Neural cell (in vitro differentiated cells): ENCODE measurements around the gene FBXO2. TPM values are rescaled to one million over a fixed set of nuclear protein-coding genes. Genes with fewer than 3 reads are reported as not detected.

Source experiments
- H2AFZ ChIP-seq: fragments of 200-600, 300-800 bp; sonication (generic), shearing (Covaris generic); 2 replicates; pipeline ENCODE4 v1.6.0; 2014; ENCODE audit warnings: low read depth, mild to moderate bottlenecking, antibody characterized with exemption, low read length, moderate library complexity
- H3F3A ChIP-seq: fragments of 200-600 bp; shearing (Covaris generic); 2 replicates; pipeline ENCODE4 v1.6.1; 2016; ENCODE audit warnings: mild to moderate bottlenecking, moderate library complexity, mixed read lengths, antibody characterized with exemption, low read length; ENCODE audit not compliant: insufficient read depth, poor library complexity, severe bottlenecking
- H3K27ac ChIP-seq: fragments of 200-600, 300-800 bp; sonication (generic), shearing (Covaris generic); 2 replicates; pipeline ENCODE4 v1.5.1; 2014; ENCODE audit warnings: mild to moderate bottlenecking, low read length, moderate library complexity
- H3K27me3 ChIP-seq: fragments of 300-800, 200-600 bp; sonication (generic), shearing (Covaris generic); 2 replicates; pipeline ENCODE4 v1.6.0; 2014; ENCODE audit warnings: mild to moderate bottlenecking, low read depth, low read length, moderate library complexity; ENCODE audit not compliant: insufficient read depth
- H3K36me3 ChIP-seq: fragments of 300-800, 200-600 bp; sonication (generic), shearing (Covaris generic); 2 replicates; pipeline ENCODE4 v1.5.1; 2014; ENCODE audit warnings: mild to moderate bottlenecking, antibody characterized with exemption, low read length, moderate library complexity; ENCODE audit not compliant: insufficient read depth
- H3K4me2 ChIP-seq: fragments of 300-800, 200-600 bp; sonication (generic), shearing (Covaris generic); 2 replicates; pipeline ENCODE4 v1.6.0; 2014; ENCODE audit warnings: mild to moderate bottlenecking, low read length
- H3K4me3 ChIP-seq: fragments of 300-800, 200-600 bp; sonication (generic), shearing (Covaris generic); 2 replicates; pipeline ENCODE4 v1.5.1; 2014; ENCODE audit warnings: mild to moderate bottlenecking, low read length, moderate library complexity
- H3K79me2 ChIP-seq: fragments of 200-600 bp; shearing (Covaris generic); replicated peaks from 2 replicates; pipeline ENCODE4 v1.6.0; 2014; ENCODE audit warnings: mild to moderate bottlenecking, low read length, moderate library complexity; ENCODE audit not compliant: insufficient read depth
- H3K9ac ChIP-seq: fragments of 300-800, 200-600 bp; sonication (generic), shearing (Covaris generic); 2 replicates; pipeline ENCODE4 v1.6.1; 2016; ENCODE audit warnings: mild to moderate bottlenecking, low read length, mixed read lengths
- H3K9me2 ChIP-seq: fragments of 200-600 bp; shearing (Covaris generic); 2 replicates; pipeline ENCODE4 v1.6.1; 2016; ENCODE audit warnings: mild to moderate bottlenecking, low read length, mixed read lengths; ENCODE audit not compliant: insufficient read depth
- H3K9me3 ChIP-seq: fragments of 200-600, 300-800 bp; sonication (generic), shearing (Covaris generic); 2 replicates; pipeline ENCODE4 v1.6.1; 2016; ENCODE audit warnings: mild to moderate bottlenecking, mixed run types, low read length, moderate library complexity, mixed read lengths
- H4K20me1 ChIP-seq: fragments of 200-600 bp; shearing (Covaris generic); 2 replicates; pipeline ENCODE4 v1.6.1; 2016; ENCODE audit warnings: mild to moderate bottlenecking, mixed run types; ENCODE audit not compliant: insufficient read depth
- EP300 ChIP-seq: fragments of 450-650 bp; conservative IDR thresholded peaks from 2 replicates; pipeline ENCODE4 v1.6.1; 2014; ENCODE audit warnings: antibody characterized with exemption, mild to moderate bottlenecking, moderate library complexity; ENCODE audit not compliant: poor library complexity, severe bottlenecking
- EZH2 ChIP-seq: fragments of 200-600, 300-800 bp; shearing (Covaris generic), sonication (generic); IDR thresholded peaks from 2 replicates; pipeline ENCODE4 v1.6.1; 2014; ENCODE audit warnings: antibody characterized with exemption, low read length, borderline replicate concordance, mild to moderate bottlenecking; ENCODE audit not compliant: insufficient read depth, poor library complexity, severe bottlenecking
- MXI1 ChIP-seq: fragments of 450-650 bp; conservative IDR thresholded peaks from 2 replicates; pipeline ENCODE4 v1.6.1; 2014; ENCODE audit warnings: antibody characterized with exemption, mild to moderate bottlenecking; ENCODE audit not compliant: poor library complexity, severe bottlenecking
- POLR2AphosphoS5 ChIP-seq: IDR thresholded peaks from 2 replicates; pipeline ENCODE4 v1.6.1; 2012
- RAD21 ChIP-seq: fragments of 450-650 bp; conservative IDR thresholded peaks from 2 replicates; pipeline ENCODE4 v1.6.1; 2014; ENCODE audit warnings: antibody characterized with exemption, mild to moderate bottlenecking, moderate library complexity
- SMC3 ChIP-seq: fragments of 450-650 bp; conservative IDR thresholded peaks from 2 replicates; pipeline ENCODE4 v1.6.1; 2014; ENCODE audit warnings: antibody characterized with exemption, mild to moderate bottlenecking, moderate library complexity; ENCODE audit not compliant: poor library complexity
- TAF1 ChIP-seq: IDR thresholded peaks from 2 replicates; pipeline ENCODE4 v1.6.1; 2012; ENCODE audit warnings: low read depth
- polyA plus RNA-seq: library from polyadenylated mRNA; depleted of rRNA; stranded (reverse); fragments of >200 nt; gene quantifications from 2 replicates; pipeline ENCODE4 v1.2.3, GENCODE V29; 2014
- TF ChIP-seq, protein P1 (sequence below): fragments of 450-650 bp; IDR thresholded peaks from 2 replicates; pipeline ENCODE4 v1.5.1; 2014; ENCODE audit warnings: antibody characterized with exemption, mild to moderate bottlenecking, moderate library complexity; ENCODE audit not compliant: poor library complexity, severe bottlenecking
- TF ChIP-seq, protein P2 (sequence below): IDR thresholded peaks from 2 replicates; pipeline ENCODE4 v1.6.1; 2012; ENCODE audit warnings: borderline replicate concordance

FBXO2 gene
- polyA plus RNA-seq, 1 donor from 2014 or later = 16.6 TPM

- Histone ChIP-seq H3K9me2 (no peaks in the 10 kb centered on the region), H3K4me3 (no peak overlapping the region), H3F3A (no peaks in the 10 kb centered on the region), H3K27ac (no peak overlapping the region), H3K9me3 (no peaks in the 10 kb centered on the region), H4K20me1 (no peaks in the 10 kb centered on the region), H3K36me3 (no peaks in the 10 kb centered on the region), H2AFZ (no peak overlapping the region), H3K9ac (no peak overlapping the region), H3K27me3 (no peaks in the 10 kb centered on the region), H3K4me2 (no peak overlapping the region), H3K79me2 (no peaks in the 10 kb centered on the region)
- TF ChIP-seq, protein P1, sequence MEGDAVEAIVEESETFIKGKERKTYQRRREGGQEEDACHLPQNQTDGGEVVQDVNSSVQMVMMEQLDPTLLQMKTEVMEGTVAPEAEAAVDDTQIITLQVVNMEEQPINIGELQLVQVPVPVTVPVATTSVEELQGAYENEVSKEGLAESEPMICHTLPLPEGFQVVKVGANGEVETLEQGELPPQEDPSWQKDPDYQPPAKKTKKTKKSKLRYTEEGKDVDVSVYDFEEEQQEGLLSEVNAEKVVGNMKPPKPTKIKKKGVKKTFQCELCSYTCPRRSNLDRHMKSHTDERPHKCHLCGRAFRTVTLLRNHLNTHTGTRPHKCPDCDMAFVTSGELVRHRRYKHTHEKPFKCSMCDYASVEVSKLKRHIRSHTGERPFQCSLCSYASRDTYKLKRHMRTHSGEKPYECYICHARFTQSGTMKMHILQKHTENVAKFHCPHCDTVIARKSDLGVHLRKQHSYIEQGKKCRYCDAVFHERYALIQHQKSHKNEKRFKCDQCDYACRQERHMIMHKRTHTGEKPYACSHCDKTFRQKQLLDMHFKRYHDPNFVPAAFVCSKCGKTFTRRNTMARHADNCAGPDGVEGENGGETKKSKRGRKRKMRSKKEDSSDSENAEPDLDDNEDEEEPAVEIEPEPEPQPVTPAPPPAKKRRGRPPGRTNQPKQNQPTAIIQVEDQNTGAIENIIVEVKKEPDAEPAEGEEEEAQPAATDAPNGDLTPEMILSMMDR = no peak
- TF ChIP-seq SMC3 = no peak
- TF ChIP-seq MXI1 = no peak
- no peak for TF ChIP-seq EZH2
- TF ChIP-seq, protein P2, sequence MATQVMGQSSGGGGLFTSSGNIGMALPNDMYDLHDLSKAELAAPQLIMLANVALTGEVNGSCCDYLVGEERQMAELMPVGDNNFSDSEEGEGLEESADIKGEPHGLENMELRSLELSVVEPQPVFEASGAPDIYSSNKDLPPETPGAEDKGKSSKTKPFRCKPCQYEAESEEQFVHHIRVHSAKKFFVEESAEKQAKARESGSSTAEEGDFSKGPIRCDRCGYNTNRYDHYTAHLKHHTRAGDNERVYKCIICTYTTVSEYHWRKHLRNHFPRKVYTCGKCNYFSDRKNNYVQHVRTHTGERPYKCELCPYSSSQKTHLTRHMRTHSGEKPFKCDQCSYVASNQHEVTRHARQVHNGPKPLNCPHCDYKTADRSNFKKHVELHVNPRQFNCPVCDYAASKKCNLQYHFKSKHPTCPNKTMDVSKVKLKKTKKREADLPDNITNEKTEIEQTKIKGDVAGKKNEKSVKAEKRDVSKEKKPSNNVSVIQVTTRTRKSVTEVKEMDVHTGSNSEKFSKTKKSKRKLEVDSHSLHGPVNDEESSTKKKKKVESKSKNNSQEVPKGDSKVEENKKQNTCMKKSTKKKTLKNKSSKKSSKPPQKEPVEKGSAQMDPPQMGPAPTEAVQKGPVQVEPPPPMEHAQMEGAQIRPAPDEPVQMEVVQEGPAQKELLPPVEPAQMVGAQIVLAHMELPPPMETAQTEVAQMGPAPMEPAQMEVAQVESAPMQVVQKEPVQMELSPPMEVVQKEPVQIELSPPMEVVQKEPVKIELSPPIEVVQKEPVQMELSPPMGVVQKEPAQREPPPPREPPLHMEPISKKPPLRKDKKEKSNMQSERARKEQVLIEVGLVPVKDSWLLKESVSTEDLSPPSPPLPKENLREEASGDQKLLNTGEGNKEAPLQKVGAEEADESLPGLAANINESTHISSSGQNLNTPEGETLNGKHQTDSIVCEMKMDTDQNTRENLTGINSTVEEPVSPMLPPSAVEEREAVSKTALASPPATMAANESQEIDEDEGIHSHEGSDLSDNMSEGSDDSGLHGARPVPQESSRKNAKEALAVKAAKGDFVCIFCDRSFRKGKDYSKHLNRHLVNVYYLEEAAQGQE = no peak
- TF ChIP-seq RAD21 = no peak
- TF ChIP-seq POLR2AphosphoS5 = no peak
- no peak for TF ChIP-seq TAF1
- TF ChIP-seq EP300 = no peak
Measured at GRCh38 chr1:11649624-11650330, 4.5 kb downstream of the FBXO2 start.

GRCh38 chr1:11649237-11649623 lies 5.0 kb downstream of the FBXO2 start:
- H3K9ac ChIP-seq = no peak overlapping the region
- no peaks in the 10 kb centered on the region for H3F3A ChIP-seq
- no peak for TF ChIP-seq RAD21
- no peak for TF ChIP-seq EP300
- no peak for TF ChIP-seq SMC3
- no peak for TF ChIP-seq MXI1
- TF ChIP-seq POLR2AphosphoS5 = no peak
- TF ChIP-seq, protein P2 = no peak
- TF ChIP-seq TAF1 = no peak
- no peak for TF ChIP-seq EZH2
- TF ChIP-seq, protein P1 = no peak
- H3K79me2 ChIP-seq = no peaks in the 10 kb centered on the region
- no peaks in the 10 kb centered on the region for H3K9me3 ChIP-seq
- no peaks in the 10 kb centered on the region for H3K36me3 ChIP-seq
- no peak overlapping the region for H3K27ac ChIP-seq
- no peak overlapping the region for H3K4me3 ChIP-seq
- no peaks in the 10 kb centered on the region for H4K20me1 ChIP-seq
- H2AFZ ChIP-seq = no peak overlapping the region
- no peak overlapping the region for H3K4me2 ChIP-seq
- H3K9me2 ChIP-seq = no peaks in the 10 kb centered on the region
- no peaks in the 10 kb centered on the region for H3K27me3 ChIP-seq
